GM12878 (cell line): ENCODE data around the gene ONECUT2. TPM values are rescaled to one million over a fixed set of nuclear protein-coding genes. Genes with fewer than 3 reads are reported as not detected.
A peak's percentile ranks its signal among the peaks of the same experiment; 100 is the strongest.

Experiments used
- ATAC-seq: fragments of 200-7000 bp; cut with Tn5 transposase; 3 replicates; pipeline ENCODE4 v1.9.1; 2020; ENCODE audit warnings: mild to moderate bottlenecking, moderate library complexity
- BruUV-seq: library from RNA; stranded (reverse); fragments of 400-500 nt; replicated peaks from 2 replicates; lab custom pipeline; 2021; lab: Mats Ljungman, UMichigan
- CTCF ChIA-PET: fragments of 300-600 bp; sonication (Branson Sonifier 250); formaldehyde crosslinking; extraction: SDS; loops from one replicate; lab custom pipeline; 2021; ENCODE audit warnings: inconsistent platforms; lab: Yijun Ruan, JAX
- POLR2A ChIA-PET: fragments of 350-600 bp; formaldehyde crosslinking; extraction: SDS; loops from one replicate; lab custom pipeline; 2021; ENCODE audit warnings: inconsistent platforms; lab: Charles Lee
- RAD21 ChIA-PET: fragments of 300-600 bp; sonication (Branson Sonifier 250); formaldehyde crosslinking; loops from one replicate; lab custom pipeline; 2023; ENCODE audit warnings: antibody characterized with exemption; ENCODE audit not compliant: unreplicated experiment; lab: Charles Lee
- SMC1A ChIA-PET: fragments of 300-600 bp; sonication (Branson Sonifier 250); formaldehyde crosslinking; loops from one replicate; lab custom pipeline; 2023; ENCODE audit not compliant: unreplicated experiment, uncharacterized antibody; lab: Charles Lee
- DNase-seq: peaks from one replicate; pipeline ENCODE4 v3.0.0-alpha.2; 2011; ENCODE audit warnings: low read depth, low spot score
- FAIRE-seq: peaks from 3 replicates; lab custom pipeline; 2011; peaks lifted over from hg19 to GRCh38; lab: Jason Lieb, UNC
- H2AFZ ChIP-seq: 2 replicates; pipeline ENCODE4 v1.6.0; 2011; ENCODE audit warnings: low read depth, low read length, control low read depth; ENCODE audit not compliant: control insufficient read depth
- H3K27ac ChIP-seq: 2 replicates; pipeline ENCODE4 v1.5.1; 2011; ENCODE audit warnings: control low read depth; ENCODE audit not compliant: control insufficient read depth, insufficient read depth
- H3K27me3 ChIP-seq, 2 experiments: replicated peaks in 1 of 2; 2 replicates each; pipeline versions ENCODE4 v1.6.0 to v1.6.1; 2011; ENCODE audit warnings: low read length in 1 of 2; ENCODE audit not compliant: control insufficient read depth in 2 of 2, insufficient read depth in 2 of 2
- H3K36me3 ChIP-seq, 2 experiments: 2 replicates each; pipeline ENCODE4 v1.5.1; 2011; ENCODE audit warnings: low read length in 1 of 2; ENCODE audit not compliant: control insufficient read depth in 2 of 2, insufficient read depth in 2 of 2
- H3K4me1 ChIP-seq: 2 replicates; pipeline ENCODE4 v1.6.1; 2011; ENCODE audit warnings: mild to moderate bottlenecking, low read length, moderate library complexity, mixed read lengths; ENCODE audit not compliant: control insufficient read depth, insufficient read depth
- H3K4me2 ChIP-seq: 2 replicates; pipeline ENCODE4 v1.6.0; 2011; ENCODE audit warnings: control low read depth; ENCODE audit not compliant: control insufficient read depth, insufficient read depth
- H3K4me3 ChIP-seq: fragments of 200-600 bp; sonication (generic); 2 replicates; pipeline ENCODE4 v1.5.1; 2016
- H3K79me2 ChIP-seq: 2 replicates; pipeline ENCODE4 v1.6.0; 2011; ENCODE audit warnings: low read length; ENCODE audit not compliant: control insufficient read depth, insufficient read depth
- H3K9ac ChIP-seq: 2 replicates; pipeline ENCODE4 v1.8.0; 2011; ENCODE audit warnings: low read length, control low read depth, mixed read lengths; ENCODE audit not compliant: control insufficient read depth, insufficient read depth
- H3K9me3 ChIP-seq: replicated peaks from 3 replicates; pipeline ENCODE4 v1.5.1; 2011; ENCODE audit warnings: mild to moderate bottlenecking, low read length; ENCODE audit not compliant: control insufficient read depth, insufficient read depth
- H4K20me1 ChIP-seq: 2 replicates; pipeline ENCODE4 v1.6.0; 2011; ENCODE audit not compliant: control insufficient read depth, insufficient read depth
- BCL11A ChIP-seq: IDR thresholded peaks from 2 replicates; pipeline ENCODE4 v1.6.1; 2011; ENCODE audit warnings: low read depth, low read length
- IKZF1 ChIP-seq: fragments of 450-650 bp; conservative IDR thresholded peaks from 2 replicates; pipeline ENCODE4 v1.6.1; 2017; ENCODE audit warnings: antibody characterized with exemption, mild to moderate bottlenecking
- MEF2B ChIP-seq: fragments of 450-650 bp; IDR thresholded peaks from 2 replicates; pipeline ENCODE4 v1.6.1; 2018; ENCODE audit warnings: mild to moderate bottlenecking, moderate library complexity; ENCODE audit not compliant: partially characterized antibody, poor library complexity, severe bottlenecking
- PML ChIP-seq: IDR thresholded peaks from 2 replicates; pipeline ENCODE4 v1.6.1; 2012; ENCODE audit warnings: low read length, inconsistent platforms
- YBX1 ChIP-seq: fragments of 450-650 bp; IDR thresholded peaks from 2 replicates; pipeline ENCODE4 v1.6.1; 2016; ENCODE audit warnings: antibody characterized with exemption
- WGBS: methylation state at CpG from one replicate; pipeline ENCODE4 v1.1.6; 2016; ENCODE audit warnings: low lambda C conversion rate; ENCODE audit not compliant: insufficient replicate concordance, insufficient coverage; ENCODE audit errors: missing lambda C conversion rate; 5-methylcytosine and 5-hydroxymethylcytosine counted together
- in situ Hi-C: fragments of 300-500 bp; cut with MboI; formaldehyde crosslinking; loops from 9 replicates; pipeline ENCODE4 v1.14.3; 2018; ENCODE audit warnings: mixed read lengths
- intact Hi-C: fragments of 100-400 bp; cut with micrococcal nuclease; formaldehyde crosslinking; loops from one replicate; pipeline ENCODE4 v1.14.2; 2022; ENCODE audit not compliant: unreplicated experiment
- polyA plus RNA-seq, 11 experiments: library from polyadenylated mRNA; depleted of rRNA in 4 of 11; unstranded in 6 of 11; stranded (reverse) in 5 of 11; fragments of >200 nt; fragmentation: Nextera tagmentation in 4 of 11; fragmentation: Illumina TruSeq in 1 of 11; extraction: Ambion mirVana in 4 of 11; extraction: Trizol in 1 of 11; gene quantifications; 1 replicate in 1 of 11; 2 replicates in 10 of 11; pipeline versions ENCODE4 v1.2.1 to v1.2.3, GENCODE V29; 2011 to 2016; ENCODE audit warnings: inconsistent platforms in 2 of 11, missing spikeins in 2 of 11, low read depth in 1 of 11
- total RNA-seq, 4 experiments: library from RNA; depleted of rRNA in 3 of 4; stranded (reverse); fragments of >200 nt in 3 of 4; fragmentation: Illumina TruSeq in 1 of 4; extraction: Trizol in 1 of 4; gene quantifications; 2 replicates each; pipeline versions ENCODE4 v1.2.1 to v1.2.3, GENCODE V29; 2013 to 2021
- TF ChIP-seq, protein P1 (sequence below): fragments of 450-650 bp; IDR thresholded peaks from 2 replicates; pipeline ENCODE4 v1.6.1; 2018; ENCODE audit warnings: borderline replicate concordance, mild to moderate bottlenecking; ENCODE audit not compliant: partially characterized antibody
- TF ChIP-seq, protein P2 (sequence below): IDR thresholded peaks from 2 replicates; pipeline ENCODE4 v1.6.1; 2012; ENCODE audit warnings: low read length, inconsistent platforms
- TF ChIP-seq, protein P3 (sequence below): fragments of 450-650 bp; IDR thresholded peaks from 2 replicates; pipeline ENCODE4 v1.6.1; 2016; ENCODE audit warnings: mild to moderate bottlenecking
- TF ChIP-seq, protein P4 (sequence below): fragments of 450-650 bp; IDR thresholded peaks from 2 replicates; pipeline ENCODE4 v1.6.1; 2017; ENCODE audit warnings: mild to moderate bottlenecking, low read depth, inconsistent platforms; ENCODE audit not compliant: poor library complexity, severe bottlenecking
- TF ChIP-seq, protein P5 (sequence below): IDR thresholded peaks from 2 replicates; pipeline ENCODE4 v1.6.1; 2012; ENCODE audit warnings: low read depth, low read length, improper control_type of control experiment
- TF ChIP-seq, protein P6 (sequence below), 3 experiments: IDR thresholded peaks in 2 of 3; conservative IDR thresholded peaks in 1 of 3; 2 replicates each; pipeline ENCODE4 v1.5.1; 2011; ENCODE audit warnings: low read depth in 3 of 3, low read length in 3 of 3, mild to moderate bottlenecking in 3 of 3, control low read depth in 2 of 3, moderate library complexity in 2 of 3, inconsistent platforms in 1 of 3, mixed read lengths in 1 of 3; ENCODE audit not compliant: control insufficient read depth in 2 of 3, insufficient read depth in 1 of 3; ENCODE audit errors: extremely low read depth in 1 of 3

ONECUT2 gene
- total and polyA plus RNA-seq, 10 of the 15 experiments (the other 5 are each of a cell fraction or from before 2014, with no cell fraction given): 0.01 to 0.03 TPM; not detected in 8

DNA sequence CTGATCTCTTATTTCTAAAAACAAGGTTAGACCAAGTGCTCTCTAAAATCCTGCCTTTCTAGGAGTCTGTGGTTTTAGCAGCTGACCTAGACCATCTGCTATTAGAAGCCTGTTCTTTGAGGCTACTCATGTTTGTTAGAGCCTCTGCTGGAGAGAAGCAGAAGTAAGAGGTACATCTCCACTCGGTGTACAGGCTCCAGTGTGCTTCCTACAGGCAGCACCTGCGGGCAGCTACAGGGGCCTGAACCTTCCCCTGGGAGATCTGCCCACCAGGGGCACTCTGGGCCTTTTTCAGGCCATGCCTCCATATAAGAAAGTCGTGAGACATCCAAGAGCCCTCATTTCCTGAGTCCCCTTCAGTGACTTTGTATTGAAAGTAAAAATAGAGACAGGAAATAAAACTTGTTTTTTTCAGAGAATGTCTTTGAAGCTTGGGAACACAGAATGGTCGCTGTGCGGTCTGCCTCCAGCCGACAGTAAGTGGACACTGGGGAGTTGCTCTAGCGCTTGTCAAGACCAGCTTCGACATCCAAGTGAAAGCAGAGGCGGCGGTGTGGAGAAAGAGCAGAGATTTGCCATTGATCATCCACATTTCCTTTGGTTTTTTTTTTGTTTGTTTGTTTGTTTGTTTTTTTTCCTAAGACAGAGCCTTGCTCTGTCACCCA, 31.7 kb downstream of the ONECUT2 start:
- peak; percentile 69 for ATAC-seq
- ChIA-PET SMC1A (no interaction called here), RAD21 (no interaction called here), CTCF (interaction anchor here (1.4 kb wide), 1 partner anchor 678 kb away, joined by 4 read pairs; no protein-coding TSS in a partner anchor), POLR2A (interaction anchor here (0.8 kb wide), 1 partner anchor 609 kb away, joined by 3 read pairs; no protein-coding TSS in a partner anchor)
- intact Hi-C loops: no loop called here
- Histone ChIP-seq H4K20me1 (no peaks in the 10 kb centered on the region), H3K79me2 (no peaks in the 10 kb centered on the region), H3K4me3 (no peak overlapping the region), H3K4me1 (no peaks in the 10 kb centered on the region), H3K27ac (no peak overlapping the region), H3K4me2 (no peak overlapping the region; the same call in 1 of the 2 replicates), H3K9ac (no peak overlapping the region), H3K36me3 (no peaks in the 10 kb centered on the region), H2AFZ (no peak overlapping the region), H3K27me3 (no peaks in the 10 kb centered on the region), H3K9me3 (no peaks in the 10 kb centered on the region)
- DNase-seq: no peak
- in situ Hi-C loops: no loop called here
- FAIRE-seq: no peak
- 55% methylated on average over 10 of the region's 10 CpGs for WGBS
- no TSS peak for BruUV-seq
- TF ChIP-seq, protein P1, sequence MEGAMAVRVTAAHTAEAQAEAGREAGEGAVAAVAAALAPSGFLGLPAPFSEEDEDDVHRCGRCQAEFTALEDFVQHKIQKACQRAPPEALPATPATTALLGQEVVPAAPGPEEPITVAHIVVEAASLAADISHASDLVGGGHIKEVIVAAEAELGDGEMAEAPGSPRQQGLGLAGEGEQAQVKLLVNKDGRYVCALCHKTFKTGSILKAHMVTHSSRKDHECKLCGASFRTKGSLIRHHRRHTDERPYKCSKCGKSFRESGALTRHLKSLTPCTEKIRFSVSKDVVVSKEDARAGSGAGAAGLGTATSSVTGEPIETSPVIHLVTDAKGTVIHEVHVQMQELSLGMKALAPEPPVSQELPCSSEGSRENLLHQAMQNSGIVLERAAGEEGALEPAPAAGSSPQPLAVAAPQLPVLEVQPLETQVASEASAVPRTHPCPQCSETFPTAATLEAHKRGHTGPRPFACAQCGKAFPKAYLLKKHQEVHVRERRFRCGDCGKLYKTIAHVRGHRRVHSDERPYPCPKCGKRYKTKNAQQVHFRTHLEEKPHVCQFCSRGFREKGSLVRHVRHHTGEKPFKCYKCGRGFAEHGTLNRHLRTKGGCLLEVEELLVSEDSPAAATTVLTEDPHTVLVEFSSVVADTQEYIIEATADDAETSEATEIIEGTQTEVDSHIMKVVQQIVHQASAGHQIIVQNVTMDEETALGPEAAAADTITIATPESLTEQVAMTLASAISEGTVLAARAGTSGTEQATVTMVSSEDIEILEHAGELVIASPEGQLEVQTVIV: no peak
- TF ChIP-seq BCL11A: no peak
- TF ChIP-seq, protein P2, sequence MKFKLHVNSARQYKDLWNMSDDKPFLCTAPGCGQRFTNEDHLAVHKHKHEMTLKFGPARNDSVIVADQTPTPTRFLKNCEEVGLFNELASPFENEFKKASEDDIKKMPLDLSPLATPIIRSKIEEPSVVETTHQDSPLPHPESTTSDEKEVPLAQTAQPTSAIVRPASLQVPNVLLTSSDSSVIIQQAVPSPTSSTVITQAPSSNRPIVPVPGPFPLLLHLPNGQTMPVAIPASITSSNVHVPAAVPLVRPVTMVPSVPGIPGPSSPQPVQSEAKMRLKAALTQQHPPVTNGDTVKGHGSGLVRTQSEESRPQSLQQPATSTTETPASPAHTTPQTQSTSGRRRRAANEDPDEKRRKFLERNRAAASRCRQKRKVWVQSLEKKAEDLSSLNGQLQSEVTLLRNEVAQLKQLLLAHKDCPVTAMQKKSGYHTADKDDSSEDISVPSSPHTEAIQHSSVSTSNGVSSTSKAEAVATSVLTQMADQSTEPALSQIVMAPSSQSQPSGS: no peak
- TF ChIP-seq YBX1: no peak
- peak; percentile 23 for TF ChIP-seq MEF2B
- TF ChIP-seq PML: no peak
- TF ChIP-seq, protein P3, sequence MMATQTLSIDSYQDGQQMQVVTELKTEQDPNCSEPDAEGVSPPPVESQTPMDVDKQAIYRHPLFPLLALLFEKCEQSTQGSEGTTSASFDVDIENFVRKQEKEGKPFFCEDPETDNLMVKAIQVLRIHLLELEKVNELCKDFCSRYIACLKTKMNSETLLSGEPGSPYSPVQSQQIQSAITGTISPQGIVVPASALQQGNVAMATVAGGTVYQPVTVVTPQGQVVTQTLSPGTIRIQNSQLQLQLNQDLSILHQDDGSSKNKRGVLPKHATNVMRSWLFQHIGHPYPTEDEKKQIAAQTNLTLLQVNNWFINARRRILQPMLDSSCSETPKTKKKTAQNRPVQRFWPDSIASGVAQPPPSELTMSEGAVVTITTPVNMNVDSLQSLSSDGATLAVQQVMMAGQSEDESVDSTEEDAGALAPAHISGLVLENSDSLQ: no peak
- TF ChIP-seq, protein P4, sequence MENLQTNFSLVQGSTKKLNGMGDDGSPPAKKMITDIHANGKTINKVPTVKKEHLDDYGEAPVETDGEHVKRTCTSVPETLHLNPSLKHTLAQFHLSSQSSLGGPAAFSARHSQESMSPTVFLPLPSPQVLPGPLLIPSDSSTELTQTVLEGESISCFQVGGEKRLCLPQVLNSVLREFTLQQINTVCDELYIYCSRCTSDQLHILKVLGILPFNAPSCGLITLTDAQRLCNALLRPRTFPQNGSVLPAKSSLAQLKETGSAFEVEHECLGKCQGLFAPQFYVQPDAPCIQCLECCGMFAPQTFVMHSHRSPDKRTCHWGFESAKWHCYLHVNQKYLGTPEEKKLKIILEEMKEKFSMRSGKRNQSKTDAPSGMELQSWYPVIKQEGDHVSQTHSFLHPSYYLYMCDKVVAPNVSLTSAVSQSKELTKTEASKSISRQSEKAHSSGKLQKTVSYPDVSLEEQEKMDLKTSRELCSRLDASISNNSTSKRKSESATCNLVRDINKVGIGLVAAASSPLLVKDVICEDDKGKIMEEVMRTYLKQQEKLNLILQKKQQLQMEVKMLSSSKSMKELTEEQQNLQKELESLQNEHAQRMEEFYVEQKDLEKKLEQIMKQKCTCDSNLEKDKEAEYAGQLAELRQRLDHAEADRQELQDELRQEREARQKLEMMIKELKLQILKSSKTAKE: no peak
- TF ChIP-seq, protein P5, sequence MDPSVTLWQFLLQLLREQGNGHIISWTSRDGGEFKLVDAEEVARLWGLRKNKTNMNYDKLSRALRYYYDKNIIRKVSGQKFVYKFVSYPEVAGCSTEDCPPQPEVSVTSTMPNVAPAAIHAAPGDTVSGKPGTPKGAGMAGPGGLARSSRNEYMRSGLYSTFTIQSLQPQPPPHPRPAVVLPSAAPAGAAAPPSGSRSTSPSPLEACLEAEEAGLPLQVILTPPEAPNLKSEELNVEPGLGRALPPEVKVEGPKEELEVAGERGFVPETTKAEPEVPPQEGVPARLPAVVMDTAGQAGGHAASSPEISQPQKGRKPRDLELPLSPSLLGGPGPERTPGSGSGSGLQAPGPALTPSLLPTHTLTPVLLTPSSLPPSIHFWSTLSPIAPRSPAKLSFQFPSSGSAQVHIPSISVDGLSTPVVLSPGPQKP: no peak
- TF ChIP-seq, protein P6, sequence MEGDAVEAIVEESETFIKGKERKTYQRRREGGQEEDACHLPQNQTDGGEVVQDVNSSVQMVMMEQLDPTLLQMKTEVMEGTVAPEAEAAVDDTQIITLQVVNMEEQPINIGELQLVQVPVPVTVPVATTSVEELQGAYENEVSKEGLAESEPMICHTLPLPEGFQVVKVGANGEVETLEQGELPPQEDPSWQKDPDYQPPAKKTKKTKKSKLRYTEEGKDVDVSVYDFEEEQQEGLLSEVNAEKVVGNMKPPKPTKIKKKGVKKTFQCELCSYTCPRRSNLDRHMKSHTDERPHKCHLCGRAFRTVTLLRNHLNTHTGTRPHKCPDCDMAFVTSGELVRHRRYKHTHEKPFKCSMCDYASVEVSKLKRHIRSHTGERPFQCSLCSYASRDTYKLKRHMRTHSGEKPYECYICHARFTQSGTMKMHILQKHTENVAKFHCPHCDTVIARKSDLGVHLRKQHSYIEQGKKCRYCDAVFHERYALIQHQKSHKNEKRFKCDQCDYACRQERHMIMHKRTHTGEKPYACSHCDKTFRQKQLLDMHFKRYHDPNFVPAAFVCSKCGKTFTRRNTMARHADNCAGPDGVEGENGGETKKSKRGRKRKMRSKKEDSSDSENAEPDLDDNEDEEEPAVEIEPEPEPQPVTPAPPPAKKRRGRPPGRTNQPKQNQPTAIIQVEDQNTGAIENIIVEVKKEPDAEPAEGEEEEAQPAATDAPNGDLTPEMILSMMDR (IDR thresholded peaks at IDR 0.05 in 2 of 3, conservative IDR thresholded peaks at IDR 0.05 in 1 of 3; ENCODE audit: control insufficient read depth in 2 of 3, extremely low read depth in 1 of 3, insufficient read depth in 1 of 3, low read depth in 3 of 3, low read length in 3 of 3): peak in 2 of 3 experiments; percentile 9 to 12; a peak in 1 of 6 replicates
- TF ChIP-seq IKZF1: no peak
